GM18520 (cell line): ENCODE data around the gene CHAC1.
"Not testable (repeated sequence)": the region's sequence is repeated elsewhere in the genome, so short reads cannot be mapped to it uniquely, and the experiment has no call there.

Experiments used
- ATAC-seq: cut with Tn5 transposase; IDR thresholded peaks from one replicate; pipeline ENCODE4 v1.9.1; 2021; ENCODE audit not compliant: unreplicated experiment

CHAC1 gene

DNA sequence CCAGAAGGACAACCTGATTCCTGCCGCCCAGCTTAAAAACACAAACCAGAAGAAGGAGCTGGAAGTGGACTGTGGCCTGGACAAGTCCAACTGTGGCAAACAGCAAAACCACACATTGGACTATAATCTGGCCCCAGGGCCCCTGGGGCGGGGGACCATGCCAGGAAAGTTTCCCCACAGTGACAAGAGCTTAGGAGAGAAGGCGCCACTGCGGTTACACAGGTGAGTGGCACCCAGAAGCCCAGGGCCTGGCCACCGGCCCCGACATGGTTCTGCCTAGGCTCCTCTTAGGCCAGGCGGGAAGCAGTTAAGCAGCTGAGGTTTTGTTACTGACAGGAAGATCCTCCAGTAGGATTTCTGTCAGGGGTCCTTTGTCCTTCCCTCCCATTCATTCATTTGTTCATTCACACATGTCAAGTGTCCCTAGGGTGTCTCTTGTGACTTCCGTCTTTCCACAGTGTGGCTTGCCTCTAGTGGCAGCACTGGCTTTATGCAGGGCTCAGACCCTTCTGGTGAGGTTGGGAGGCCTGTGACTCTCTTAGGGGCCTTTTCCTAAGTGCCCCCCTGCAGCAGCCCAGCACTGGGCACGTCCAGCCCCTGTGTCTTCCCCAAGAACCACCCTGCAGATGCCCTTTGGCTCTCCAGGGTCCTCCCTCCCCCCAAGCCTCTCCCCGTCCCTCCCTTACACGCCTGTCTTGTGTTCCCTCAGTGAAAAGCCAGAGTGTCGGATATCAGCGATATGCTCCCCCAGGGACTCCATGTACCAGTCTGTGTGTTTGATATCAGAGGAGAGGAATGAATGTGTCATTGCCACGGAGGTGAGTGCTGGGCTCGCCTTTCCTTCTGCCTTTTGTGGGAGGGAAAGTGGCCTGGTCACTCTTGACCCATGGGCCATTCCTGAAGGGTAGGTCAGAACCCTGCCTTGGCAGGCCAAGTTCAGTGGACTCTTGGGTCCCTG lies 16.3 kb upstream of the CHAC1 start:
- ATAC-seq, result no peak

DNA sequence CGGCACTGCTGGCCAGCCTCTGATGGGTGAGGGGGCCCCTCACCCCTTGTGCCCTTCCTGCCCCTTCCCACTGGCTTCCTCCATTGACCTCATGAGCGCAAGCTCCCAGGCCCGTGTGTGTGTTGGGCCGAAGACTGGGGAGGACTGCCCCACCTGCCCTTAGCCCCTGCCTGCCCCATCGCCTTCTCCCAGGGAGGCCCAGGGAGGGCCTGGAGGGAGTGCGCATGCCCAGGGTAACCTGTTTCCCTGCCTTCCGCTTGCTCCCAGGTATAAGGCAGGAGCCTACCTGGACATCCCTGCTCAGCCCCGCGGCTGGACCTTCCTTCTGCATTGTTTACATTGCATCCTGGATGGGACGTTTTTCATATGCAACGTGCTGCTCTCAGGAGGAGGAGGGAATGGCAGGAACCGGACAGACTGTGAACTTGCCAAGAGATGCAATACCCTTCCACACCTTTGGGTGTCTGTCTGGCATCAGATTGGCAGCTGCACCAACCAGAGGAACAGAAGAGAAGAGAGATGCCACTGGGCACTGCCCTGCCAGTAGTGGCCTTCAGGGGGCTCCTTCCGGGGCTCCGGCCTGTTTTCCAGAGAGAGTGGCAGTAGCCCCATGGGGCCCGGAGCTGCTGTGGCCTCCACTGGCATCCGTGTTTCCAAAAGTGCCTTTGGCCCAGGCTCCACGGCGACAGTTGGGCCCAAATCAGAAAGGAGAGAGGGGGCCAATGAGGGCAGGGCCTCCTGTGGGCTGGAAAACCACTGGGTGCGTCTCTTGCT lies 15.3 kb upstream of the CHAC1 start:
- ATAC-seq, result no peak

DNA sequence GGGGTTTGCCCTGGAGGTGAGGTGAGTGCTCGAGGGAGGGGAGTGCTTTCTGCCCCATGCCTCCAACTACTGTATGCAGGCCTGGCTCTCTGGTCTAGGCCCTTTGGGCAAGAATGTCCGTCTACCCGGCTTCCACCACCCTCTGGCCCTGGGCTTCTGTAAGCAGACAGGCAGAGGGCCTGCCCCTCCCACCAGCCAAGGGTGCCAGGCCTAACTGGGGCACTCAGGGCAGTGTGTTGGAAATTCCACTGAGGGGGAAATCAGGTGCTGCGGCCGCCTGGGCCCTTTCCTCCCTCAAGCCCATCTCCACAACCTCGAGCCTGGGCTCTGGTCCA lies 14.8 kb upstream of the CHAC1 start:
- ATAC-seq, result no peak

DNA sequence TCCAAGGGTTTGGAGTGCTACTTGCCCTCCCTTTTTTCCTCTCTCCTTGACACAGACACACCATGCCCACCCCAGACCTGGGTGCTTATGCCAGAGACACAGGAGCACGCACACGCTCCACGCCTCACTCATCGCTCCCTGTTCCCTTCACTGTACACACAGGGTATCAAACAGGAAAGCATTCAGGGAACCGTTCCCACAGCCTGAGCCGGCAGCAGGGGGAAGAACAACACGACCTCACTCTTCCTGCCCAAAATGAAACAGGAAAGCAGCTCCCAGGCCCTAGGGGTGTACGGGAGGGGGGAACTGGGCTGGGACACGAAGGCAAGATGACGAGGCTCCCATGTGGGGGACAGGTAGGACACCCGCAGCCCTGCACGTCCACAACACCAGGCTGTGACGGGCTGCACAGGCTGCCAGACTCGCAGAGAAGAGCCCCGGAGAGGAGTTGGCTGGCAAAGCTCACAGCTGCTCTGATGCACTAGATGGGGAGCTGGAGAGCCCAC lies 12.9 kb upstream of the CHAC1 start:
- ATAC-seq, result no peak

DNA sequence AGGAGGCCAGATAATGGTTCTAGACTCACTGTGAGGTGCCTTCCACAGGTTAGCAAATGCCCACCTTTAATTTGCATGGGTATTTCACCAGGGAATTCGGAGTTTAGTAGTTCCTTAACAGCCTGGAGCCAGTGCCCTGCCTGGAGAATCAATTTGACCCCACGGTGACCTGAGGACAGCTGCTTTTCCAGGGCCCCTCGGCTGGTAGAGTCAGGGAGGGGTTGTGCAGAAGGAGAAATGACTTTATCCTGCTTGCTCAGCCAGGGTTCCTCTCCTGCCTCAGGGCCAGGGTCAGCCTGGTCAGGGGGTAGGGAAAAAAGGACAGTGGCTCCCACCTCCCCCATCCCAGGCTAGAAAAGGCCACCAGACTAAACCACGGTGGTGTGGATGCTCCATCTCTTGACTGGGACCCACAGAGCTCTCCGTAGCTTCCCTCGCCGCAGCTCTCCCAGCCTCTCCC lies 12.2 kb upstream of the CHAC1 start:
- no peak for ATAC-seq

DNA sequence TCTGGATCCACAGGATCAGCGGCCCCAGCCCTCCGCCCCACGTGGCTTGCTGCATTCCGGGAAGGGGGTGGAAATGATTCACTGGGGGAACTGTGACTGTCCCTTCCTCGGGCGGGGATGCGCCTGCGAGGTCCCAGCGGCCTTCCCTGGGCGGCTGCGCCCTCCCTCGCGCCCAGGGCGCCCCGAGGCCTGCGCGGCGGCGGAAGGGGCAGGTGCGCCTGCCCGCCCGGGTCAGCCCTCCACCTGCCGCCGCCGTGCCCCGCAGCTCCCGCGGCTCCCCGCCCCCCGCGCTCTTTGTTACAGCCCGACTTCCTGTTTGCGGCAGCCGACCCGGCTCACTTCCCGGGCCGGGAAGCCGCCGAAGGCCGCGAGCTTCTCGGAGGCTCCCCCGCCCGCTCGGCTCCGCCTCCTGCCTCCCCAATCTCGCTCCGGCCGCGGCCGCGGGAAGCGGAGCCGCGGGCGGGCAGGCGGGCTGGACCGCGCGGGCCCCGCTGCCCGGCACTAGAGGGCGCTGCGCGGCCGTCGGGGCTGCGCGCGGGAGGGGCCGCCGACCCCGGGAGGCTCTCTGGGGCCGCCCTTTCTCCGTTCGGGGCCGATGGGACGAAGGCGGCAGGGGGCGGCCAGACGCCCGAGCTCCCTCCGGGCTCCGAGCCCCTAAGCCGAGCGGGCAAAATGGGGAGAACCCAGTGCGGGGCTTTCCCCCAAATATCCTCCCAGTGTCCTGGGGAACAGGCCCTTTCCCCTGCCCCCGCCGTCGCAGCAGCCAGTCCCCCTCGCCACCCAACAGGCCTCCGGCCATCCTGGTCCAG lies 11.5 kb upstream of the CHAC1 start:
- peak; percentile 64 for ATAC-seq

DNA sequence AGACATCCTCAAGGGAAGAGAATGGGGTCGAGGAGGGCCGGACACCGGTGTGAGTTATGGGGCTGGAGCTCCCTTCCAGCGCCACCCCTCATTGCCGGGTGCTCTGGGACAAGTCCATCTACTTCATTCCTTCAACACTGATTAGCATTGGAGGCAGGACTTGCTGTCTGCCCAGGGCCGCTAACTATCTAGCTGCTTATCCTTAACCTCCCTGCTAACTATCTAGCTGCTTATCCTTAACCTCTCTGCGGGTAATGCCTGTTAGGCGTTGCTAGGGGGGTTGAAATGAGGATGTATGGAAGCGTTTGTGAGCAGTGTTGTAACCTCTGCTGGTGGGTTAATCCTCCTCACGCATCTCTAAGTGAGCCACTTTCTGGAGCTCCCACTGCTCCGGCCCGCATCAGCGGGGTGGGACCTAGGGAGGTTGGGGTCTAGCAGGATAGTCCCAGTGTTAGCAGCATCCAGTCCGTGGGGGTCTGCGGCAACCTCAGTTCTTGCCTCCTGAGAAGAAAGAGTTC lies 10.9 kb upstream of the CHAC1 start:
- no peak for ATAC-seq

DNA sequence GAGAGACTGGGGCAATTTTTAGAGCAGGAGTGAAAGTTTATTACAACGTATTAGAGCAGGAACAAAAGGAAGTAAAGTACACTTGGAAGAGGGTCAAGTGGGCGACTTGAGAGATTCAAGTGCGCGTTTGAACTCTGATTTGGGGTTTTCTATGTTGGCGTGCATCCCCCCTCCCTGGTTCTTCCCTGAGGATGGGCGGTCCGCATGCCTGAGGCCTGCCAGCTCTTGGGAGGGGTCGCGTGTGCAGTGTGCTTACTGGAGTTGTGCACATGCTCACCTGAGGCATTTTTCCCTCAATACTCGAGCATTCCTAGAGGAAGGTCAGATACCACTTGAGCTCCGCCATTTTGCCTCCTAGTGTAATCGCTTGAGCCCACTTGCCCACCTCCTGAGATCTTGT lies 10.4 kb upstream of the CHAC1 start:
- ATAC-seq, result no peak

DNA sequence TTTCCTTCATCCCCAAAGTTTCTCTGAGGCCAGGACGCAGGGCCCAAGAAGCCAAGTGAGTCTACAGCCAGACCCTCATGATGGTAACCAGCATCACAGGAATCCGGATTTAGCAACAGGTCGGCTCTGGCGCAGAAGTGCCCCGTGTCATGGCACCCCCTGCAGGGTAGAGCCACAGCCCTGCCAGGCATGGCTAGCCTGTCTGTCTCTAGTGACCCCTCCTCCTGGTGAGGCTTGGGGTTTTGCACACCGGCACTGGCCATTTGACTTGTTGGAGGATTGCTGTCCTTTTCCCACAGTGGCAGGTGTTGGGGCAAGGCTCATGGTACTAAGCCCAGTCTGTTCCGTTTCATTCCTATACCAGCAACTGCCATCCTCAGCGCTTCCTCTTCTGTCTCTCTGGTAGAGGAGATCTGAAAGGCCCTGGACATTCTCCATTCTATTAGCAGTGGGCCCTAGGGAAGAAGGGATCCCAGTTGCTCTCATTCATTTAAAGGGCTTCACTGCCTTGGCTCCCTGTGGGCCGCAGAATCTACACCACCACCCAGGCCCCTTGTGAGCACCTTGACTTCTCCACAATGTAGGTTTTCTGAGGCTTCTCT lies 9.4 kb upstream of the CHAC1 start:
- ATAC-seq, result no peak

DNA sequence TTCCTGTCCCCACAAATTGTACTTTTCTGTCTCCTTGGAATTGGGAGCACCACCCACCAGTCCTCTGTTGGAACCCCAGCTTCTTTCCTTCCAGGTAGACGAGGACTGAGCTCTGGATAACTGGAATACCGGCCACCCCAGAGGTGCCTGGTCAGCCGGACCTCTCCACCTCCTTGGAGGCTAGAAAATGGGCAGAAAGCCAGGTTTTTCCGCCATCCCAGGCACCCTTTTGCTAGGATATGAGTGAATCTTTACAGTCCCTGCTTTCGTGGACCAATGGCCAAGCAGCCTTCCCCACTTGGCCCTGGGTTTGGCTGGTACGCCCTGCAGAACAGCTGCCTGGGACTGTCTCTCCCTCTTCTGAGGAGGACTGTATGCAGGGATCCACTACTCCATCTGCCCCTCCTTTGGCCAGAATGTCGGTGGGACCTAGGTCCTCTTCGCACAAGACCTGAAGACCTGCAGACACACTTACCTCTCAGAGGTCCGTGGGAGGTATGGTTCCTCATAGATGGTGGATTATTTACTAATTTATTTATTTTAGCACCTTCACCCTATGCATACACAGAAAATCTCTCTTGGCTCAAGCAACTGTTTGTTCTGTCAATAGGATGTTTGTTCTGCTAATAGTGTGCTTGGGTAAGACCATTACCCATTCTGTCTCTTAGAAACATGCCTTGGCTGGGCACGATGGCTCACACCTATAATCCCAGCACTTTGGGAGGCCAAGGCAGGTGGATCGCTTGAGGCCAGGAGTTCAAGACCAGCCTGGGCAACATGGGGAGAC lies 8.6 kb upstream of the CHAC1 start:
- ATAC-seq, result no peak

DNA sequence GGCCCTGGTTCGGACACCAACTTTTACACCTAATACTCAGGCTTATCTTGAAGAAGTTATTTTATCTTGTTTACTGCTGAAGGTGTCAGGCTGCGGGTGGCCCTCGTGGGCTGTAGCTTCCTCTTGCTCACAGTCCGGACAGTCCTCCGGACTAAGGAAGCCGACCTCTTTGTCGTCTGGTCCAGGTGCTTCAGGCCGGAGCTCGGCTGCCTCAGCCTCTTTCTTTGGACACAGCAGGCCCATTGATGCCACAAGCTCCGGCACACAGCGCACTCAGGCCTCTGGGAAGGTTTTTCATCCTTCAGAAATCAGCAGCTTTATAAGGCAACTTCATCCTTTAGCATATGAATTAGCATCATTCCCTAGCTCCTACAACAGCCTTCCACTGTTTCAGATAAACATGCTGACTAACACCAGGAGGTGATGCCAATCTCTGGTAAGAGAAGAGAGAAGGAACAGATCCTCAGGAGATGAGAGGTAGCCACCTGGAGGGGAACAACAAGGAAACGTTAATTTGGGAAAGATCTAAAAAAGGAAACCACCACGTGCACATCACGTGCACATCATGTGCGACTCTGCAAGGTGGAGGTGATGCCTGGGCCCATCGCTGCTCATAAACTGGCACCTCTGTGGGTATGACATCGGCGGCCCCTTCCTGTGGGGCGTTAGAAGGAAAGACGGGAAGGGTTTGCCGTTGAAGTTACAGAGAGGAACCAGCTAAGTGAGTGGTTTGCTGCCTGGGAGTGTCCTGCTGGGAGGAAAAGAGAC lies 4.4 kb upstream of the CHAC1 start:
- ATAC-seq, result no peak

DNA sequence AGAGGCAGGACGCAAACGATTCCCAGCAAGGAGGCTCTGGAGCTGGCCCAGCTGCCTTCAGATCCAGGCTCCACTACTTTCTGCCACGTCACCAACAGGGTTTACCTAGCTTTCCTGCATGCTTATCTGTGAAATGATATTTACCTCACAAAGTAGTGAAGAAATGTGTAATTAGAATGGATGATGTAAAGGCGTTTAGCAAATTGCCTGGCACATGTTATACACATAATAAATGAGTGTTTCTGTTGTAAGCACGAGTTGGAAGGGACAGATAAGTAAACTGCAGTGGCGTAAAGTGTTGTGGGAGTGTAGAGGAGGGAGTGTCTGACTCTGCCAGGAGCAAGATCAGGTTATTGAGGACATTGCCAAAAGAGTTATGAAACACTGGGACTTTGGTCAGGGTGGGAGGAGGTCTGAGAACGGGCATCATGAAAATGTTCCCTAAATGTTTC lies 3.5 kb upstream of the CHAC1 start:
- no peak for ATAC-seq

DNA sequence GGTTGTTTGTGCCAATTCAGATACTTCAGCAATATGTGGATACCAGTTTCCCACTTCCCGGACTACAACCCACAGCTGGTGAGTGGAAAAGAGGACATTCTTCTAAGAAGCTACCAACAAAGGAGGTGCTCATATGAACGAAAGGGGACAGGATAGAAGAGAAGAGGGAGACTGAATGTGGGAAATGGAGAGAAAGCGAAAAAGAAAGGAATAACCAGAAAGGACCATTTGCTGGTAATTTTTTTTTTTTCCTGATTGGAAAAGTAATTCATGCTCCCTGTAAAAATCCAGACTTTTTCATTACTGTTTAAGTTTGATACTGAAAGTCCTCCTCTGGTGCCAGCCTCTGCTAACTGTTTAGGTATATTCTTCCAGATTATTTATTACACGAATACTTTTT lies 1.5 kb upstream of the CHAC1 start:
- no peak for ATAC-seq

DNA sequence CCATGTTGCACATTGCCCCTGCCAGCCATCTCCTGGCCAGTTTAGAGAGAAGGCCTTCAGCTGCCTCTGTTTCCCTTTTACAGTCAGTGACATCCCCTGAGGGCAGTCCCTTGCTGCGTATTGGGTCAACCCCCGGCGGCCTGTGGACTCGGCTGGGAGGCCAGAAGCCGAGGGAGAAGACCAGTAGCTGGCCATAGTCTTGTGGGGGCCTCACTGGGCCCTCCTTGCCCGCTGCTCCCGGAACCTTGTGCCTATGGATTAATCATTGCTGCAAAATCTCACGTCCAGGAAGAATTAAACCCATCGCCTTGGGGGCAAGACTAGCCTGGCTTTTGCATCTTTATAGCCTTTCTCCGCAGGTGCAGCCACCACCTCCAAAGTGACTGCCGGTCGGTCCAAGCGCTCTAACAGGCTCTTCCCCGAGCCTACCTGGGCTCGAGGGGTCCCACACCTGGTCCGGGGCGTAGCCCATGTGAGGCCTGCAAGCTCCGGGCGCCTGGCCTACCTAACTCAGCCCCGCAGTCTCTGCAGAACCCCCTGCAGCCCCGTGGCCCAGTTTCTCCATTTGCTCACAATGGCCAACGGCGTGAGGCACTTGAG lies 870 bp upstream of the CHAC1 start:
- ATAC-seq, result no peak

DNA sequence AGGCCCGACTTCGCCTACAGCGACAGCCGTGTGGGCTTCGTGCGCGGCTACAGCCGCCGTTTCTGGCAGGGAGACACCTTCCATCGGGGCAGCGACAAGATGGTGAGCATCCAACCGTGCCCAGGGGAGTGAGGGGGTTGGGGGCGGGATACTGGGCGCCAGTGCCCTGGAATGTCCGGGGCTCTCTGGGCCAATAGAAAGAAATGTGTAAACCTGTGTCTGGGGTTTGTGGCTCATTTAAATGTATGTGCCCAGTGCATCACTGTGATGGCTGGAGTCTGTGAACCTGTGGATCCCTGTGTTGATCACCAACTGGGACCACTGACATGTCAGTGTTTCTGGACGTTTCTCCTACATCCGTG lies 423 bp downstream of the CHAC1 start:
- ATAC-seq, result no peak

DNA sequence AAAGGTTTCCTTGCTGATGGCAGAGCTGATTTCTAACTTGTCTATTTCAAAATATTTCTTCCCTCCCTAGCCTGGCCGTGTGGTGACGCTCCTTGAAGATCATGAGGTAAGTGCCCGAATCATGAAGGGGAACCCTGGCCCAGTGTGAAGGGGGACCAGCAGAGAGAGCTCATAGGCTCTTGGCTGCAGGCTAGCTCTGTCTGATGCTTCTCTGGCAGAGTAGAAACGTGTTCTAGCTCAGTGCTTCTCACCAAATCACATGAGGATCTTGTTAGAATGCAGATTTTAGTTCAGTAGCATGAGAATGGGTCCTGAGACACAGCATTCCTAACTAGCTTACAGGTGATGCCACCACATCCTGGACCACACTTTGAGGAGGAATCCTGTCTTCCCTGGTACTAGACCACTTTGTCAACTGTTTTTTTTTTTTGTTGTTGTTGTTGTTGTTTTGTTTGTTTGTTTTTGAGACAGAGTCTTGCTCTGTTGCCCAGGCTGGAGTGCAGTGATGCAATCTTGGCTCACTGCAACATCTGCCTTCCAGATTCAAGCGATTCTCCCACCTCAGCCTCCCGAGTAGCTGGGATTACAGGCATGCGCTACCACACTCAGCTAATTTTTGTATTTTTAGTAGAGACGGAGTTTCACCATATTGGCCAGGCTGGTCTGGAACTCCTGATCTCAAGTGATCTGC lies 1.0 kb downstream of the CHAC1 start:
- not testable (repeated sequence) for ATAC-seq

DNA sequence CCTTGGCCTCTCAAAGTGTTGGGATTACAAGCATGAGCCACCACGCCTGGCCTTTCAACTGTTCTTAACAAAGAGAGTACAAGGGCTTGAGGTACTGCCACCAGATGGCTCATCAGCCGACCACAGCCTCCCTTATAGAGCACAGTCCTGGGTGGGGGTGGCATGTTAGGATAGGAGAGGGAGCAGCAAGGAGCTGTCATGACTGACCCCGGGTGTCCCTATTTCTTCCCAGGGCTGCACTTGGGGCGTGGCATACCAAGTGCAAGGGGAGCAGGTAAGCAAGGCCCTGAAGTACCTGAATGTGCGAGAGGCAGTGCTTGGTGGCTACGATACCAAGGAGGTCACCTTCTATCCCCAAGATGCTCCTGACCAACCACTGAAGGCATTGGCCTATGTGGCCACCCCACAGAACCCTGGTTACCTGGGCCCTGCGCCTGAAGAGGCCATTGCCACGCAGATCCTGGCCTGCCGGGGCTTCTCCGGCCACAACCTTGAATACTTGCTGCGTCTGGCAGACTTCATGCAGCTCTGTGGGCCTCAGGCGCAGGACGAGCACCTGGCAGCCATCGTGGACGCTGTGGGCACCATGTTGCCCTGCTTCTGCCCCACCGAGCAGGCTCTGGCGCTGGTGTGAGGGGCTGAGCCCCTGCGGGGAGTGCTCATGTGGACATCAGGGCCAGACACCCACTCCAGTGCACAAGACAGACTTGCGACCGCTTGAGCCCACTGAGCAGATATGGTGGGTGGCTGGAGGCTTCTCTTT lies 2.1 kb downstream of the CHAC1 start:
- ATAC-seq, result no peak
